ENCODE results near the gene TRIM26.
"Not testable (repeated sequence)": the region's sequence is repeated elsewhere in the genome, so short reads cannot be mapped to it uniquely, and the experiment has no call there.

TRIM26 gene

GRCh38 chr6:30172681-30173080 lies 40.5 kb downstream of the TRIM26 start:
- DNase-seq, result no peak

- DNase-seq, result no peak
These were observed 41.3 kb downstream of the TRIM26 start for GRCh38 chr6:30171677-30172471.

DNA sequence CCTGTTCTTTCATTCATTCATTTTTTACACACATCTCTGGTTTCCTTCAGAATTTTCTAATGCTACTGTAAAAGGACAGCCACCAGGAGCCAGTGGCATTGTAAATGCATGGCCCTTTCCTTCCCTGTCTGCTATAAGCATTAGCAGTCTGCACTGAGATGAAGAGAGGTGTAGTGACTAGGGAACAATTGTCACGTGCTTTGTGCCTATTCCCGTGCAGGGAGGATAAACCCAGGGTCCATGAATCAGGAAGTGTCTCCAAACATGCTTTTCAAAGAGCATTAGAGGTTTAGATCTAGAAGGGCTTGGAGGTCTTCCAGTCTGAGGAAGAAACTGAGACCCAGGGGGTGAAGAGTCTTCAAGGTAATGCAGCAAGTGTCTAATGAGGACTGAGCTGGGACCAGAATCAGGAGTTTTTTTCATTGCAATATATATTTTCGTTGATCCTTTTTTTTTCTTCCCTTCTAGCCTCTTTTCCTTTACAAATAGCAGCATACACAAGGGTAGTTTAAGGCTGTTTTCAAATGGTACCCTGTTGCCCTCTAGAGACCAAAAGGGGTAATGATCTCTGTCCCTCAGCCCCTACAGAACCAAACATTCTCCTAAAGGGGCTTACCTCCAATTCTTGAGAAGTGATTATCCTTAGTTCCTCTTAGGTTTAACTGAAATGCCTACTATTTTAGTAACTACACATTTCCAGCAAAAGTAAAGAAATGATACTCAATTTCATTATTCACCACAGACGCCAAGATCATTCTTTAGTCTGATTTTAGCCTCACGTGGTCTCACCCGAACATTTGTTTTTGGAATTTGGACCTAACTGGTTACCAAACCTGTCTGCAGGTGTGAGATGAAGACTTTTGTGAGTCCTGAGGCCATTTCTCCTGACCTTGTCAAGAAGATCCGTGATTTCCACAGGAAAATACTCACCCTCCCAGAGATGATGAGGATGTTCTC lies 43.3 kb downstream of the TRIM26 start:
- peak in 1 of 56 donors; percentile 2 for DNase-seq

GRCh38 chr6:30168741-30169140 lies 44.5 kb downstream of the TRIM26 start:
- DNase-seq, result no peak

GRCh38 chr6:30167101-30167500 lies 46.1 kb downstream of the TRIM26 start:
- DNase-seq, result no peak

- not testable (repeated sequence) for DNase-seq
These were observed 48.0 kb downstream of the TRIM26 start for GRCh38 chr6:30165238-30165637.

DNA sequence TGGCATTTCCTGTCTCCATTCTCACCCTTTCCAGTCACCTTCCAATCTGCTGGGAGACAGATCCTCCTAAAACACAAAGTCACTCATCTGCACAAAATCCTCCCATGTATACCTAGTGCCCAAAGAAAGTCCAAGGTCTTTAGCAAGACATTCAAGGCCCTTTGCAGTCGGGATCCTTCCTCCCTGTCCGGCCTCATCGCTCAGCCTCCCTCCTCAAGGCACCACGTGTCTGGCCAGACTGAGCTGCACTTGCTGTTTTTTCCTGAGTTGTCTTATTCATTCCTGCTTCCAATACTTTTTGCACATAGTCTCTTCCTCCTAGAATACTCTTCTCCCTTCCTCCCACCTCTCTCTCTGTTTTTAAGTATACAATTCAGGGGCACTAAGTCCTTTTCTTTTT lies 48.5 kb downstream of the TRIM26 start:
- DNase-seq, result no peak

GRCh38 chr6:30163918-30164654 lies 49.1 kb downstream of the TRIM26 start:
- no peak for DNase-seq

DNA sequence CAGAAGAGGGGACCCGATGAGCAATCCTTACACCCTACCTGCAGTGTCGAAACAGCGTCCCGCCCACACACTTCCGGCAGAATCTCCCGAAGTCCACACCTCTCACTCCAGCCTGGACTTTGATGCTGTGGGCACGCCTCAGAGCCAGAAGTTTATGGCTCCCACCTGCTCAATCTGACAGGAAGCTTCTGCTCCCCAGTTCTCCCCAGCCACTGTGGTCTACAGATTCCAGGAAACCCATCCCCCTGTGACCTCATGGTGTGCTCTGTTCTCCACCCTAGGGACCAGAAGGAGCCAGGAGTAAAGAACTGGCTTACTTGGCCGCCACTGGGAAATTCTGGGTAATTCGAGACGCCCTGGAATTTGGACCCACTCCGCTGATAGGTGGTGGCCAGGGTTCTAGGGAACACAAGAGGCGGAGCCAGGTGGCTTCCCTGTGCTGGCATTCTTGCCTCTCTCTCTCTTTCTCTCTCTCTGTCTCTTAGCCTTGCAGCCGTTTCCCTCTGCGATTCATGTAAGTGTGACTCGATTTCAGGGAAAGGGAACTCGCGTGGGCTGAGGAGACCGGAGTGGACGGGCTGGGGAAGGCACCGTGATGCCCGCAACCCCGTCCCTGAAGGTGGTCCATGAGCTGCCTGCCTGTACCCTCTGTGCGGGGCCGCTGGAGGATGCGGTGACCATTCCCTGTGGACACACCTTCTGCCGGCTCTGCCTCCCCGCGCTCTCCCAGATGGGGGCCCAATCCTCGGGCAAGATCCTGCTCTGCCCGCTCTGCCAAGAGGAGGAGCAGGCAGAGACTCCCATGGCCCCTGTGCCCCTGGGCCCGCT lies 49.9 kb downstream of the TRIM26 start, which contains the start of gene TRIM15:
Gene TRIM15 (plus strand): TSS at position 457 of the 828 bp plus-strand sequence. CDS start 139 bp downstream, at position 596.
- DNase-seq, result no peak

- no peak for DNase-seq
These were observed 50.7 kb downstream of the TRIM26 start for GRCh38 chr6:30162265-30163089.

- DNase-seq, result no peak
These were observed 52.2 kb downstream of the TRIM26 start, which contains the start of gene TRIM10 for GRCh38 chr6:30160785-30161531. Gene TRIM10, minus strand, starts transcription at chr6:30161211. Its CDS starts 353 bp downstream, at chr6:30160858.

DNA sequence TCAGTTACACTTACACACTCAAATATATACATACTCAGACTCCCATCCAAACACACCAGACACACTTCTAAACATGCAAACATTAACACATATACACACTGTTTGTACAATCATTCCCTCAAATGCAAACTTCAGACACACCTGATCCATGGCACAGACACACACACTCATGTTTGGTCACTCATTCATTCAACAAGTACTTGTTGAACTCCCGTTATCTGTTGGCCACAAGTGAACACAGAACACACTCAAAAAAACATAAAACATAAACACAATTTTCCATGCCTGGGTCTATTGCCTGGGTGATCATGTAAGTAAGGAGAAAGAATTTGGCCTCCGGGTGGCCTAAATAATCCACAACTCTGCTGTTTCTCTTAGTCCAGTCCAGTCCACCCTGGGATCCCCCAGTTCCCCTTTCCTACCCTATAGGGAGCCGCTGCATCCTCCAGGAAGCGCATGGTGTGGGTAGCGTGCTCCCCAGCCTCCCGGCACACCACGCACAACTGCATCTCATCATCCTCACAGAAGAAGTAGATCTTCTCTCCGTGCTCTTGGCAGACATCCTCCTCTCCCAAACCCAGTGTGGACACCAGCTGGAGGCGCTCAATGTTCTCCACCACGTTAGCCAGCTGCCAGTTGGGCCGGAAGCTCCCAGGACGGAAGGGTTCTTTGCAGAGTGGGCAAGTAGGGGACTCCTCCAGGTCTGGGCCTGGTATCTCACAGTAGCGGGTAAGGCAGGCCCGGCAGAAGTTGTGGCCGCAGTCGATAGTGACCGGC lies 53.0 kb downstream of the TRIM26 start:
- DNase-seq, result no peak

- DNase-seq, result peak in 12 of 56 donors; percentile 2 to 37 (median 8)
These were observed 54.6 kb downstream of the TRIM26 start for GRCh38 chr6:30158475-30159040.

GRCh38 chr6:30157999-30158398 lies 55.2 kb downstream of the TRIM26 start:
- DNase-seq, result no peak

- no peak for DNase-seq
These were observed 55.6 kb downstream of the TRIM26 start for GRCh38 chr6:30157581-30157980.

DNA sequence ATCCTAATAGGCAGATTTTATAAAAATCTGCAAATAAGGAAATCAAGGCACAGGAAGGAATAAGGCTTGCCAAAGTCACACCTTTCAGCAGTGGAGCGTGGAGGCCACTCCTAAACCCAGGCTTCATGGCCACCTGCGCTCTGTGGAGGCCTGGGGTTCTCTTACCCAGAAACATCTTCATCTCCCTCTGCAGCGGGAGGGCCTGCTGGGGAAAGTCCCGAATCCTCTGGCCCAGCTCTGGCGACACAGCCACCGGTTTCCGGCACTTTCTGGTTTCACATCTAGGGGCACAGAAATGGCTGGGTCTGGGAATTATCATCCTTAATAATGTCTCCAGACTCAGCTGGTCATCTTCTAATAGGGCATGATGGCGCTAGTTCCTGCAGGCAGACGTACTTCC lies 56.4 kb downstream of the TRIM26 start:
- DNase-seq, result no peak

DNA sequence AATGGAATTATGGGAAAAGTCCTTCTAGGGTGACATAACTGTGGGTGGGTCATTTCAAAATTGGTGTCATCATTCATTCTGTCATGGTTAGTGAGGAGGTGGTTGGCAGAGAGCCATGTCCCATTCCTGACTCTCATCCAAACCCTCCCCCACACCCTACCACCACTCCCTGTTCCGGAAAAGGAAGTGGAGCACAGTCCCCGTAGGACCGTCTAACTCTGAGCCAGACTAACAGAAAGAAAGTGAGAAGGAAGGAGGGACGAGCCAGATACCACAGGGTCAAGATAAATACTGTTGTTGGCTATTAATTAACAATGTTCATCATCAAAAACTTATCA lies 57.0 kb downstream of the TRIM26 start:
- DNase-seq, result no peak
